Motor neuron (in vitro differentiated cells): Measurements from ENCODE around the gene KIAA0586. TPM values are rescaled to one million over a fixed set of nuclear protein-coding genes. Genes with fewer than 3 reads are reported as not detected.
A peak's percentile ranks its signal among the peaks of the same experiment; 100 is the strongest.

Source experiments
- ATAC-seq, 8 experiments: fragments of 200-7000 bp; cut with Tn5 transposase; replicated peaks in 6 of 8; 2 replicates each; pipeline ENCODE4 v1.8.0; 2021; ENCODE audit warnings: mild to moderate bottlenecking in 8 of 8, moderate library complexity in 8 of 8
- H3K27ac ChIP-seq, 2 donors: fragments of 250-450 bp; sonication (Bioruptor Pico); 2 replicates each; pipeline ENCODE4 v1.9.0; 2021; ENCODE audit warnings: antibody characterized with exemption in 2 of 2, mild to moderate bottlenecking in 2 of 2, moderate library complexity in 1 of 2
- H3K4me1 ChIP-seq, 2 donors: fragments of 250-450 bp; sonication (Bioruptor Pico); replicated peaks in 1 of 2; 2 replicates each; pipeline ENCODE4 v1.6.1; 2021; ENCODE audit warnings: antibody characterized with exemption in 2 of 2, mild to moderate bottlenecking in 2 of 2, moderate library complexity in 1 of 2
- H3K4me3 ChIP-seq, 5 donors: fragments of 250-450 bp; sonication (Bioruptor Pico); 2 replicates each; pipeline ENCODE4 v1.9.0; 2021; ENCODE audit warnings: antibody characterized with exemption in 5 of 5, mild to moderate bottlenecking in 5 of 5, moderate library complexity in 4 of 5
- WGBS, 10 experiments: fragments of 450-650 bp; shearing (Covaris generic); methylation state at CpG; one replicate each; pipeline ENCODE4 v1.0.0; 2022; 5-methylcytosine and 5-hydroxymethylcytosine counted together
- in situ Hi-C, 9 experiments: fragments of 400-800 bp; cut with MboI; loops; one replicate each; pipeline ENCODE4 v1.15.0; 2021; ENCODE audit warnings: low sequenced_read_pairs in 9 of 9, low pct_unique_long_range_greater_than_20kb in 2 of 9; ENCODE audit not compliant: unreplicated experiment in 9 of 9
- total RNA-seq, 8 experiments: library from RNA; unstranded; fragments of 300-600 nt; gene quantifications; 2 replicates each; pipeline versions ENCODE4 v1.2.3 to v1.2.4, GENCODE V29; 2022

Gene KIAA0586
- total RNA-seq, 8 experiments from 2014 or later: 13.2 to 29.8 (median 17.8) TPM

DNA sequence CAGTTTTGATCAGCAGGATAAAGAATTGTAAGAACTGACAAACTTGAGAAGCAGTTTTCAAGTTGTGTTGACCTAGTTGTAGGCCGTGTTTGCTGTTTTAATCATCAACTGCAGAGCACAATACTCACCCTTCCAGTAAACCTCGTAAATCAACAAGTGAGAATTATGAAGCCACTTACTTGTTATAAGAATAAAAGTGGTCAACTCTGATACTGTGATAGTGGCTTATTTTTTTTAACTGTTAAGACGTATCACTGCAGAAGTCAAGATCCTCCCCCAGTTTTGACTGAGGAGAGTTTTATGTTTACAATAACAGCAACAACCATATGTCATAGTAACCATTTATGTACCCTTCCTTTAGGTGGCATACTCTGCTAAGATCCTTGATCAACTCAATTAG, 109.5 kb downstream of the KIAA0586 start:
- H3K4me1 ChIP-seq: peaks cover 8 to 16% of the 10 kb centered on the region in 2 donors

DNA sequence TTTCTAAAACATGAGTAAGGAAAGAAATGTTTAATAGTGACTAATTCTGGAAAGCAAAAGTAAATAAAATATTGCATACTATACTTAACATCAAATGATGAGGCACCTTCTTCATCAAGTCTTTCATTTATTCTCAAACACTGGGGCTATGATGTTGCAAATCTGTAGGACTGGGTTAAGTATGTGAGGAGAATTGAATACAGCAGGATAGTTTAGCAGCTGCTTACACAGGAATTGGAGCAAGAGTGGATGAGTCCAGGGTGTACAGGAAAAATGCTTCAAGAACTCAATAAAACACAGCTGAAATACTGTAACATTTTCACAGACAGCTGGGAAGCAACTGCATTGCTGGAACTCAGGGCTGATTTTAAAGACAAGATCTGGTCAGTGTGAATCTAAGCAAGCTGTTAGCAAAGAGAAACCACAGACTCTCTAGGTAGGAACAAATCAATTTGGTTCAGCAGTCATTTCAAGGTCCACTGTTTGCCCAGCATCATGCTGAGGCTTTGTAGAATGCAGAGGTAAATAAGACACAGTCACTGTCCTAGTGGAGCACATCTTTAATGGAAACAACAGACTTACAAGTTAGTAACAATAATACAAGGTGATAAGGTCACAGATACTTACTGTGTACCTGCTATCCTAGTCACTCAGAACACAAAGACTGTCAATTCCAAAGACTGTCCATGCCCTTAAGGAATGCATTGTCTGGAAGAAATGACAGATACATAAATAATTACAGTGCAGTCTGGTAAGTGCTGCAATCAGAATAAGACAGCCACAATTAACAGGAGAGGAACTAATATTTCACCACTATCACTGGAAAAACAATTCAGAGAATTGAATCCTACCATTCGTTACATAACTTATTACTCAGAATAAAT, 113.5 kb downstream of the KIAA0586 start:
- H3K4me1 ChIP-seq: peaks cover 0 to 5% of the 10 kb centered on the region in 2 donors
- 91 to 100% (median 100%) methylated on average over 1 of the region's 1 CpG; no CpG with 5 or more reads in 2 of the 10 experiments for WGBS, 10 experiments
- no peak overlapping the region for H3K4me3 ChIP-seq
- no peak overlapping the region for H3K27ac ChIP-seq
- peak in 5 of 8 experiments; percentile 60 to 89 (median 70) for ATAC-seq
- in situ Hi-C loops: no loop called here

More for the DNA sequence above, 109.5 kb downstream of the KIAA0586 start:
- Histone ChIP-seq H3K27ac (no peak overlapping the region), H3K4me3 (no peak overlapping the region)
- WGBS, 10 experiments: 78 to 100% (median 98%) methylated on average over 1 to 3 of the region's 3 CpGs
- no peak for ATAC-seq
- in situ Hi-C loops: no loop called here

GRCh38 chr14:58541633-58542022, 114.1 kb downstream of the KIAA0586 start:
- WGBS, 10 experiments: 17 to 95% (median 67%) methylated on average over 1 to 2 of the region's 2 CpGs; no CpG with 5 or more reads in 1 of the 10 experiments
- H3K4me1 ChIP-seq: peaks cover 0 to 5% of the 10 kb centered on the region in 2 donors
- no peak overlapping the region for H3K27ac ChIP-seq
- in situ Hi-C loops: no loop called here
- ATAC-seq: no peak
- H3K4me3 ChIP-seq: no peak overlapping the region

DNA sequence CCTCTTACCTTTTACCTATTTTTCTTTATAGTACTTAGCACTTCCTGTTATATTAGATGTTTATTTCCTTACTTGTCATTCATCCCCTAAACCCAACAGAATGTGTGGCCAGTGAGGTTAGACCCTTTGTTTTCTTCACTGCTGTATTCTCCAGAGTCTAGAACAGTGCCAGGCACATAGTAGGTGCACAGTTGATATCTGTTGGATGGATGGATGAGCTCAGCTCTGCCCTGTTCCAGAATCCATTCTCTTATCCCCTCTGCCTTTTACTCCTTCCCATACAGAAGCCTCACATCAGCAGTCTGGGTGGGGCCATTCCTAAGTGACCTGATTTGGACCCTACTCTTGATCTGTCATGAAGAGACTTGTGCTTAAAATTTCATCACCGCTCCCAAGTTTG, 115.7 kb downstream of the KIAA0586 start:
- Histone ChIP-seq H3K4me1 (peaks cover 0 to 5% of the 10 kb centered on the region in 2 donors), H3K27ac (no peak overlapping the region), H3K4me3 (no peak overlapping the region)
- in situ Hi-C loops: no loop called here
- WGBS, 10 experiments: 80 to 100% (median 100%) methylated on average over 1 of the region's 1 CpG; no CpG with 5 or more reads in 2 of the 10 experiments
- ATAC-seq: no peak

DNA sequence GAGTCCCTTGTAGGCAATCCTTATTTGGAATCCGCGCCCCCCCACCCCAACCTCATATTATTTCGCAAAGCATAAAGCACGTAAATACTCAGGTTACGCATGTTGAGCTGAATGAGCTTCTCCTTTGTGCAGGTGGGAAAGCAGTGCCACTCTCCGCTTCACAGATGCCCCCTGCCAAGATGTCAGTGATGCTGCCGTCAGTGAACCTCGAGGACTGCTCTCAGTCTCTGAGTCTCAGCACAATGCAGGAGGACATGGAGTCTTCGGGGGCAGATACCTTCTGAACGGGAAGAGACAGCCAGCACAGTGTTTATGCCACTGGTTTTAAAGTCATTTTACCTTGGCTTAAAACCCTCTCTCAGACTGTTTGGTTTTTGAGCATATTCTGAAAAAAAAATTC, 120.1 kb downstream of the KIAA0586 start:
- Histone ChIP-seq H3K4me1 (peaks cover 0 to 3% of the 10 kb centered on the region in 2 donors), H3K4me3 (no peak overlapping the region), H3K27ac (no peak overlapping the region)
- in situ Hi-C loops: no loop called here
- 73 to 100% (median 80%) methylated on average over 1 to 6 of the region's 10 CpGs; no CpG with 5 or more reads in 1 of the 10 experiments for WGBS, 10 experiments
- no peak for ATAC-seq

- in situ Hi-C loops: no loop called here
- 60 to 100% (median 100%) methylated on average over 1 of the region's 1 CpG; no CpG with 5 or more reads in 1 of the 10 experiments for WGBS, 10 experiments
- no peak overlapping the region for H3K27ac ChIP-seq
- H3K4me1 ChIP-seq: peaks cover 0 to 3% of the 10 kb centered on the region in 2 donors
- no peak for ATAC-seq
- no peak overlapping the region for H3K4me3 ChIP-seq
These were observed 121.7 kb downstream of the KIAA0586 start for GRCh38 chr14:58549105-58549757.

- WGBS, 10 experiments: 50 to 100% (median 90%) methylated on average over 1 to 3 of the region's 3 CpGs; no CpG with 5 or more reads in 3 of the 10 experiments
These were observed 126.4 kb downstream of the KIAA0586 start for GRCh38 chr14:58553959-58554358.

DNA sequence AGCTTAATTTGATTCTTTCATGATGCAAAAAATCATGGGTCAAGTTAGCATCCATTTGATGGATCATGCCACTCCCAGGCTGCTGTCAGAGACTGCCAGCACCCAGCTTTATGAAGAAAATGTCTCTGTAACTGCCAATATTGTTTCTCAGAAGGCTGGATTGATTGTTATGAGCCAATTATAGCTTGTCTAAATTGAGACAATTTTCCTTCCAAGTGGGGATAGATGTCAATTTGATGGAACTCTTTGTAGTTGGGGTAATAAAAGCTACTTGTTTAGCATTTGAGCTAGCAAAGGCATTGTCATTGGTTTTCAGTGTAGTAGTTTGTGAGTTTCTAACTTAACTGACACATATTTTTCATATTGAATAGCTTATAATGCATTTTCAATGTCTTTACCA, 128.1 kb downstream of the KIAA0586 start:
- ATAC-seq: peak in 2 of 8 experiments; percentile 13 to 36
- no peak overlapping the region for H3K27ac ChIP-seq
- H3K4me3 ChIP-seq: no peak overlapping the region
- in situ Hi-C loops: no loop called here
- H3K4me1 ChIP-seq: peaks cover 4 to 11% of the 10 kb centered on the region in 2 donors

More at GRCh38 chr14:58553959-58554358, 126.4 kb downstream of the KIAA0586 start:
- Histone ChIP-seq H3K27ac (no peak overlapping the region), H3K4me3 (no peak overlapping the region), H3K4me1 (peaks cover 0 to 10% of the 10 kb centered on the region in 2 donors)
- peak in 2 of 8 experiments; percentile 77 to 78 for ATAC-seq
- in situ Hi-C loops: no loop called here

DNA sequence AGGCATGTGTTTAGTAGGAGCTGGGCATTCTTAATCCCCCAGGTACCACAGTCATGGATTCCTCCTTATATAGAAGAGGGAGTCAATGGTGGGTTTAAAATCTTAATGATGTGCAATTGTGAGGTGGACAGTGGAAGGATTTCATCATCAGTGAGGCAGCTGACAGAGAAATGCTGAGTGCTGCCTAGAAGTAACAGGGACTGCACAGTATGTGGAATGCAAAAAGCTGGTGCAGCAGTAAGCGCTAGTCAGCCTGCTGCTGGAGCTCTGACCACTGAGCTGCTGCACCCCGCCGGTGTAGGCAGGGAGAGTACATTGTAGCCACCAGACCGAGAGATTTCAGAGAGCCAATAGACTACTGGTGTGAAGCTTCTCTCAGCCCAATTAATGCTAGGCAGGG, 129.7 kb downstream of the KIAA0586 start:
- Histone ChIP-seq H3K4me3 (no peak overlapping the region), H3K27ac (peak overlapping the region in 1 of 2 donors; percentile 13), H3K4me1 (peaks cover 4 to 21% of the 10 kb centered on the region in 2 donors)
- in situ Hi-C loops: no loop called here
- 71 to 100% (median 100%) methylated on average over 1 to 4 of the region's 4 CpGs; no CpG with 5 or more reads in 3 of the 10 experiments for WGBS, 10 experiments
- ATAC-seq: peak in 7 of 8 experiments; percentile 53 to 95 (median 89)

DNA sequence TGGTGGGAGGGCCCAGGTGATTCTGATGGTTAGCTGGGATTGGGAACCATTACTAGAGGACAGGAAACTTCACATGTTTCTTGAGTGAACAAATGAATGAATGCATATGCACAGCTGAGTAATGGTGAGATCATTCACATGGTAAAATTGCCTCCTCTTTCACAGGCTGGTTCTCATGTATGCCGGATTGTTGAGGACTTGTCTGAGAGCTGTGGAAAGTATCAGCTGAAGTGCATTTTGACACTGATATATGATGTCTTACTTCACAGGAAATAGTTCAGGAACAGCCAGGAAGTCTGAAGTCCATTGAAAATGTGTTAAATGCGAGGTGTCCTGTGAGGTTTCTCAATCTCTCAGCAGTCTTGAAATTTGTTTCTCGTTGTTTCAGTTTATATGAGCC, 132.7 kb downstream of the KIAA0586 start:
- H3K4me3 ChIP-seq: no peak overlapping the region
- peaks cover 4 to 21% of the 10 kb centered on the region in 2 donors for H3K4me1 ChIP-seq
- peak in 7 of 8 experiments; percentile 49 to 85 (median 68) for ATAC-seq
- no peak overlapping the region for H3K27ac ChIP-seq
- in situ Hi-C loops: no loop called here
- 16 to 89% (median 67%) methylated on average over 1 to 3 of the region's 3 CpGs; no CpG with 5 or more reads in 2 of the 10 experiments for WGBS, 10 experiments

GRCh38 chr14:58562141-58562540, 134.6 kb downstream of the KIAA0586 start:
- ATAC-seq: no peak
- H3K27ac ChIP-seq: no peak overlapping the region
- peaks cover 4 to 19% of the 10 kb centered on the region in 2 donors for H3K4me1 ChIP-seq
- H3K4me3 ChIP-seq: no peak overlapping the region
- in situ Hi-C loops: no loop called here
- WGBS, 10 experiments: 83 to 100% (median 96%) methylated on average over 1 to 2 of the region's 2 CpGs; no CpG with 5 or more reads in 2 of the 10 experiments

GRCh38 chr14:58563978-58564377, 136.5 kb downstream of the KIAA0586 start:
- no peak for ATAC-seq
- Histone ChIP-seq H3K27ac (no peak overlapping the region), H3K4me1 (peaks cover 4 to 25% of the 10 kb centered on the region in 2 donors), H3K4me3 (no peak overlapping the region)
- 40 to 96% (median 72%) methylated on average over 1 to 3 of the region's 3 CpGs; no CpG with 5 or more reads in 2 of the 10 experiments for WGBS, 10 experiments
- in situ Hi-C loops: no loop called here

DNA sequence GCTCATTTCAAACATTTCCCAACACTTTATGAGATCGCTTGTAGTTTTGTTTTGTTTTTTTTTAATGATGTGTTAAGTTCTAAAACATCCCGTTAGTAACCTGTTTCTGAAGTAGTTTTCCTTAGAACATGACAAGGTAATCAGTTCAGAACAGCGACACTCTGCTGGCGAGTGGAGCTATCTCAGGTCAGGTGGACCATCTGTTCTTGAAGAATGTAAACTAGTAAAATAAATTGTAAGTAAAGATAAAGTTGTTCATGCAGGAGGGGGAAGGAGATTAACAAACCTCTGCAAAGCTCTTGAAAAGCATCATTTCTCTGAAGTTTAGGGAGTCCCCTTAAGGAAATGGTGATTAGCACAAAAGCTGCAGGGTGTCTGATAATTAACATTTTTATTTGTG, 138.3 kb downstream of the KIAA0586 start:
- 72 to 100% (median 88%) methylated on average over 2 to 4 of the region's 4 CpGs; no CpG with 5 or more reads in 1 of the 10 experiments for WGBS, 10 experiments
- no peak overlapping the region for H3K4me3 ChIP-seq
- in situ Hi-C loops: no loop called here

More for the DNA sequence above, 138.3 kb downstream of the KIAA0586 start:
- ATAC-seq: no peak
- H3K27ac ChIP-seq: no peak overlapping the region
- peaks cover 0 to 22% of the 10 kb centered on the region in 2 donors for H3K4me1 ChIP-seq
